Glomerular endothelial cell (primary cell): ENCODE results near the gene VPS37D. TPM values are rescaled to one million over a fixed set of nuclear protein-coding genes. Genes with fewer than 3 reads are reported as not detected.
"Not testable (repeated sequence)": the region's sequence is repeated elsewhere in the genome, so short reads cannot be mapped to it uniquely, and the experiment has no call there.

Experiments used
- DNase-seq: peaks from one replicate; pipeline ENCODE4 v3.0.0-alpha.2; 2011; ENCODE audit warnings: low read depth, low spot score; ENCODE audit errors: extremely low read depth
- total RNA-seq: library from RNA; depleted of rRNA; stranded (reverse); fragments of >200 nt; gene quantifications from 2 replicates; pipeline ENCODE4 v1.2.3, GENCODE V29; 2015

Gene VPS37D
- 2.8 and 6.9 TPM in 2 replicates for total RNA-seq

- no peak for DNase-seq
Observed at GRCh38 chr7:73667344-73668102, at the start of gene VPS37D. TSS of gene VPS37D (plus strand) at chr7:73667831. CDS start at chr7:73667959, 128 bp downstream.

GRCh38 chr7:73618538-73618937 lies 49.1 kb upstream of the VPS37D start:
- no peak for DNase-seq

GRCh38 chr7:73619394-73619793 lies 48.2 kb upstream of the VPS37D start:
- not testable (repeated sequence) for DNase-seq

- no peak for DNase-seq
Observed at GRCh38 chr7:73621168-73622063, 46.2 kb upstream of the VPS37D start.

GRCh38 chr7:73622527-73622908 lies 45.1 kb upstream of the VPS37D start:
- DNase-seq: no peak

GRCh38 chr7:73622909-73623797 lies 44.5 kb upstream of the VPS37D start:
- DNase-seq: no peak

GRCh38 chr7:73623798-73624668 lies 43.6 kb upstream of the VPS37D start, which contains the start of gene MLXIPL:
TSS of gene MLXIPL (minus strand) at chr7:73624522. CDS start at chr7:73624492, 30 bp downstream.
- no peak for DNase-seq

GRCh38 chr7:73624669-73625001 lies 43.0 kb upstream of the VPS37D start:
- DNase-seq: no peak

- no peak for DNase-seq
Observed at GRCh38 chr7:73625276-73625675, 42.4 kb upstream of the VPS37D start.

GRCh38 chr7:73626814-73627213 lies 40.8 kb upstream of the VPS37D start:
- no peak for DNase-seq

- DNase-seq: no peak
Observed at GRCh38 chr7:73628504-73628903, 39.1 kb upstream of the VPS37D start.

- DNase-seq: no peak
Observed at GRCh38 chr7:73631558-73631957, 36.1 kb upstream of the VPS37D start.

- no peak for DNase-seq
Observed at GRCh38 chr7:73633323-73633722, 34.3 kb upstream of the VPS37D start.

- no peak for DNase-seq
Observed at GRCh38 chr7:73633844-73634243, 33.8 kb upstream of the VPS37D start.

GRCh38 chr7:73635428-73636200 lies 32.0 kb upstream of the VPS37D start:
- DNase-seq: no peak

GRCh38 chr7:73638911-73639310 lies 28.7 kb upstream of the VPS37D start:
- DNase-seq: no peak

- DNase-seq: no peak
Observed at GRCh38 chr7:73642834-73643233, 24.8 kb upstream of the VPS37D start.

- no peak for DNase-seq
Observed at GRCh38 chr7:73644688-73645286, 22.8 kb upstream of the VPS37D start.
